Sigmoid colon (tissue), 4 donors: Measurements from ENCODE around the gene RALB.

ENCODE experiments used
- CTCF ChIP-seq, 4 experiments: fragments of 450-650 bp in 3 of 4; fragments of 200-600 bp in 1 of 4; IDR thresholded peaks; one replicate each; pipeline ENCODE4 v1.5.1; 2016 to 2019; ENCODE audit warnings: antibody characterized with exemption in 4 of 4, mild to moderate bottlenecking in 3 of 4, moderate library complexity in 2 of 4
- EP300 ChIP-seq, 4 donors: sonication (generic); formaldehyde crosslinking; IDR thresholded peaks; one replicate each; pipeline ENCODE4 v1.6.1; 2017; ENCODE audit warnings: antibody characterized with exemption in 4 of 4
- POLR2A ChIP-seq, 2 donors: fragments of 450-650 bp; IDR thresholded peaks; one replicate each; pipeline ENCODE4 v1.6.1; 2016; ENCODE audit warnings: antibody characterized with exemption in 2 of 2, mild to moderate bottlenecking in 2 of 2, moderate library complexity in 2 of 2

GRCh38 chr2:120243875-120244553 lies 8.6 kb upstream of the RALB start:
- TF ChIP-seq CTCF (IDR thresholded peaks at IDR 0.05) (no peak), POLR2A (IDR thresholded peaks at IDR 0.05) (no peak), EP300 (IDR thresholded peaks at IDR 0.05) (no peak)
